PC-3 (cell line): ENCODE data around the gene OLFML2A. TPM values are rescaled to one million over a fixed set of nuclear protein-coding genes. Genes with fewer than 3 reads are reported as not detected.

Experiments
- ATAC-seq: fragments of 200-7000 bp; cut with Tn5 transposase; 2 replicates; pipeline ENCODE4 v1.9.1; 2020; ENCODE audit warnings: mild to moderate bottlenecking, moderate library complexity
- BruUV-seq: library from RNA; stranded (reverse); fragments of 400-500 nt; replicated peaks from 2 replicates; lab custom pipeline; 2021; lab: Mats Ljungman, UMichigan
- CTCF ChIA-PET: fragments of 300-600 bp; sonication (Branson Sonifier 250); formaldehyde crosslinking; loops from one replicate; lab custom pipeline; 2022; ENCODE audit warnings: antibody characterized with exemption; lab: Charles Lee
- POLR2A ChIA-PET: fragments of 300-600 bp; sonication (Branson Sonifier 250); formaldehyde crosslinking; loops from one replicate; lab custom pipeline; 2022; ENCODE audit warnings: antibody characterized with exemption; ENCODE audit not compliant: unreplicated experiment; lab: Charles Lee
- DNase-seq: peaks from one replicate; pipeline ENCODE4 v3.0.0-alpha.2; 2015
- H2AFZ ChIP-seq: fragments of 300-600 bp; sonication (generic); 2 replicates; pipeline ENCODE4 v1.6.0; 2016; ENCODE audit warnings: antibody characterized with exemption, low read length
- H3F3A ChIP-seq: fragments of 300-600 bp; sonication (generic); one replicate; pipeline ENCODE4 v1.6.0; 2017; ENCODE audit warnings: antibody characterized with exemption, low read length, control low read depth, mild to moderate bottlenecking; ENCODE audit not compliant: unreplicated experiment
- H3K27ac ChIP-seq: fragments of 300-600 bp; sonication (generic); 2 replicates; pipeline ENCODE4 v1.5.1; 2016; ENCODE audit warnings: mild to moderate bottlenecking, low read length
- H3K27me3 ChIP-seq: fragments of 300-600 bp; sonication (generic); 2 replicates; pipeline ENCODE4 v1.6.1; 2016; ENCODE audit warnings: low read length, mixed read lengths
- H3K36me3 ChIP-seq: fragments of 300-600 bp; sonication (generic); 2 replicates; pipeline ENCODE4 v1.6.1; 2016; ENCODE audit warnings: low read depth, mixed run types, low read length, mixed read lengths
- H3K4me1 ChIP-seq: fragments of 300-600 bp; sonication (generic); 2 replicates; pipeline ENCODE4 v1.5.1; 2016; ENCODE audit warnings: low read length; ENCODE audit not compliant: insufficient read depth
- H3K4me2 ChIP-seq: fragments of 300-600 bp; sonication (generic); 2 replicates; pipeline ENCODE4 v1.6.0; 2016; ENCODE audit warnings: low read length
- H3K4me3 ChIP-seq: fragments of 300-600 bp; sonication (generic); 2 replicates; pipeline ENCODE4 v1.5.1; 2016; ENCODE audit warnings: mild to moderate bottlenecking, low read length, mixed read lengths
- H3K79me2 ChIP-seq: fragments of 300-600 bp; sonication (generic); 2 replicates; pipeline ENCODE4 v1.6.1; 2017; ENCODE audit warnings: low read length, mixed read lengths
- H3K9ac ChIP-seq: fragments of 300-600 bp; sonication (generic); 2 replicates; pipeline ENCODE4 v1.6.0; 2016; ENCODE audit warnings: mild to moderate bottlenecking, low read length
- H3K9me2 ChIP-seq: fragments of 300-600 bp; sonication (generic); replicated peaks from 2 replicates; pipeline ENCODE4 v1.6.1; 2016; ENCODE audit warnings: mixed run types, low read length, mixed read lengths
- H3K9me3 ChIP-seq: fragments of 300-600 bp; sonication (generic); 2 replicates; pipeline ENCODE4 v1.6.1; 2016; ENCODE audit warnings: low read length, mixed read lengths
- H4K20me1 ChIP-seq: fragments of 300-600 bp; sonication (generic); 2 replicates; pipeline ENCODE4 v1.6.1; 2016; ENCODE audit warnings: low read length, mixed read lengths
- CTCF ChIP-seq: fragments of 300-600 bp; sonication (generic); conservative IDR thresholded peaks from 2 replicates; pipeline ENCODE4 v1.5.1; 2017; ENCODE audit warnings: antibody characterized with exemption, low read depth, mild to moderate bottlenecking, low read length
- EZH2 ChIP-seq: fragments of 300-600 bp; sonication (generic); IDR thresholded peaks from one replicate; pipeline ENCODE4 v1.6.1; 2017; ENCODE audit warnings: antibody characterized with exemption, mild to moderate bottlenecking, low read length; ENCODE audit not compliant: unreplicated experiment
- EZH2phosphoT487 ChIP-seq: fragments of 300-600 bp; sonication (generic); IDR thresholded peaks from 2 replicates; pipeline ENCODE4 v1.6.1; 2018; ENCODE audit warnings: mild to moderate bottlenecking, antibody characterized with exemption, low read length, borderline replicate concordance
- intact Hi-C: fragments of 100-400 bp; cut with micrococcal nuclease; formaldehyde crosslinking; loops from 2 replicates; pipeline ENCODE4 v1.9.0; 2023
- total RNA-seq: library from RNA; depleted of rRNA; stranded (reverse); fragments of >200 nt; gene quantifications from 2 replicates; pipeline ENCODE4 v1.2.3, GENCODE V29; 2014

OLFML2A gene
- total RNA-seq, 1 experiment from 2014 or later: 3.4 TPM

- CTCF ChIA-PET: no interaction called here
Measured at GRCh38 chr9:124808246-124808956, 31.5 kb downstream of the OLFML2A start.

GRCh38 chr9:124809211-124809610 lies 32.3 kb downstream of the OLFML2A start:
- H3K27me3 ChIP-seq: no peaks in the 10 kb centered on the region
- H3K4me1 ChIP-seq: peaks cover 34% of the 10 kb centered on the region
- no peaks in the 10 kb centered on the region for H3K79me2 ChIP-seq
- BruUV-seq: no TSS peak
- H3F3A ChIP-seq: no peaks in the 10 kb centered on the region
- POLR2A ChIA-PET: interaction anchor here (0.6 kb wide), 1 partner anchor 236 kb away, joined by 7 read pairs; no protein-coding TSS in a partner anchor
- no peaks in the 10 kb centered on the region for H3K36me3 ChIP-seq
- no peak for TF ChIP-seq EZH2
- no peak for TF ChIP-seq CTCF
- no peak for TF ChIP-seq EZH2phosphoT487
- no peak overlapping the region for H3K27ac ChIP-seq
- intact Hi-C loops: no loop called here
- H3K4me3 ChIP-seq: no peak overlapping the region
- CTCF ChIA-PET: no interaction called here
- no peak for ATAC-seq
- DNase-seq: no peak
- H3K9ac ChIP-seq: no peak overlapping the region
- no peaks in the 10 kb centered on the region for H4K20me1 ChIP-seq
- H3K9me3 ChIP-seq: no peaks in the 10 kb centered on the region
- no peak overlapping the region for H2AFZ ChIP-seq
- H3K4me2 ChIP-seq: no peak overlapping the region
- no peaks in the 10 kb centered on the region for H3K9me2 ChIP-seq

More at GRCh38 chr9:124808246-124808956, 31.5 kb downstream of the OLFML2A start:
- Histone ChIP-seq H3K9me3 (no peaks in the 10 kb centered on the region), H3K36me3 (no peaks in the 10 kb centered on the region), H3K4me2 (no peak overlapping the region), H3K27ac (no peak overlapping the region), H3K9me2 (no peaks in the 10 kb centered on the region), H2AFZ (no peak overlapping the region), H3K4me1 (peaks cover 32% of the 10 kb centered on the region), H3K27me3 (no peaks in the 10 kb centered on the region), H3F3A (no peaks in the 10 kb centered on the region), H3K4me3 (no peak overlapping the region), H3K79me2 (no peaks in the 10 kb centered on the region), H4K20me1 (no peaks in the 10 kb centered on the region), H3K9ac (no peak overlapping the region)
- ATAC-seq: no peak
- POLR2A ChIA-PET: interaction anchor here (0.6 kb wide), 1 partner anchor 236 kb away, joined by 7 read pairs; no protein-coding TSS in a partner anchor
- TF ChIP-seq EZH2: no peak
- no peak for TF ChIP-seq EZH2phosphoT487
- TF ChIP-seq CTCF: no peak
- intact Hi-C loops: no loop called here
- no TSS peak for BruUV-seq
- DNase-seq: no peak
